HG03066 (cell line): ENCODE data around the gene HOMER1.
"Not testable (repeated sequence)": the region's sequence is repeated elsewhere in the genome, so short reads cannot be mapped to it uniquely, and the experiment has no call there.

Experiments used
- ATAC-seq: cut with Tn5 transposase; IDR thresholded peaks from one replicate; pipeline ENCODE4 v1.9.1; 2021; ENCODE audit warnings: low read depth; ENCODE audit not compliant: unreplicated experiment

The HOMER1 gene

GRCh38 chr5:79423296-79423695, 90.6 kb downstream of the HOMER1 start:
- ATAC-seq = no peak

- no peak for ATAC-seq
Measured at GRCh38 chr5:79420248-79420647, 93.7 kb downstream of the HOMER1 start.

- no peak for ATAC-seq
Measured at GRCh38 chr5:79418276-79418675, 95.7 kb downstream of the HOMER1 start.

DNA sequence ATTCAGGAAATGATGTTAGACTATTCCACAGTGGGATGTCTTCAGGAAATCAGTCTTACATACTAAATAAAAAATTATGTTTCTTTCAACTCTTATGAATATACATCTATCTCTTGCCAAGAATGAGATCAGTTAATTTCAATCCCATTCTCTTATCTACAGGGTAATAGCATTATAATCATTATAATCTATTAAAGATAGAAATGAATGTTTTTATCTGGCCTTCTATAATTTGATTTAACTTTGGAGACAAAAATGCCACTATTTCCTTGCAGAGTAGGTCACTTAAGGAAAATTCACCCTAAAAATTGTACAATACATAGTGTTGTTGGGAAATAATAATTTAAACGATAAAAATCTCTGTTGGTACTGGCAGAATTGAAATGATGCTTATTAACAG, 96.4 kb downstream of the HOMER1 start:
- ATAC-seq = no peak

DNA sequence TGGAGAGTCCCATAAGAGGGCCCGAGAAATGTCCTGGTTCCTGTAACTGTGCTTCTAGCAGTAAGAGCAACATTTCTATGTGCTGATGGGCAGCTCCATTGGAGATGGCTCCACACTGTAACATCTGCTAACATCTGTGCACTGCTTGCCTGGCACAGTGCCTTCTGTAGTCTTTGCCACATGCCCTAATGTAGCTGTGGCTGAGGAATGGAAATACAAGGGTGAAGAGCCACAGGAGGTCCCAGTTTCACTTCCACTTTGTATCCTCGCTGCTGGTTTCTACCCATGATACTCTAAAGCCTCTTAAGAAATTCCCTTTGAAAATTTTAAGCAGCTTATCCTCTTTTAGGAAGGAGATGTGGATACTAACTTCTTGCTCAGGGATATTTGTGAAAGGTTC, 97.4 kb downstream of the HOMER1 start:
- peak; percentile 82 for ATAC-seq

- no peak for ATAC-seq
Measured at GRCh38 chr5:79413112-79413511, 100.8 kb downstream of the HOMER1 start.

DNA sequence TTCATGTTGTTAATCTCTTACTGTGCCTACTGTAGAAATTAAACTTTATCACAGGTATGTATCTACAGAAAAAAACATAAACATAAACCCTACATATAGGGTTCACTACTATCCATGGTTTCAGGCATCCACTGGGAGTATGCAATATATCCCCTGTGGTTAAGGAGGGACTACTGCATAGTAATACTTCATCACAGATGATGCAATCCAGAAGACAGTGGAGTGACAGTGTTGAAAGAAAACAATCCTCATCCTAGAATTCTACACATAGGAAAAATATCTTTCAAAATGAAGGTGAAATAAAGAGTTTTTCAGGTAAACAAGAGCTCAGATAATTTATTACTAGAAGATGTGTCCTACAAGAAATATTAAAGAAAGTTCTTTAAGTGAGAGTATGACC, 105.9 kb downstream of the HOMER1 start:
- ATAC-seq = no peak

GRCh38 chr5:79407591-79407990, 106.3 kb downstream of the HOMER1 start:
- no peak for ATAC-seq

GRCh38 chr5:79401216-79401615, 112.7 kb downstream of the HOMER1 start:
- no peak for ATAC-seq

DNA sequence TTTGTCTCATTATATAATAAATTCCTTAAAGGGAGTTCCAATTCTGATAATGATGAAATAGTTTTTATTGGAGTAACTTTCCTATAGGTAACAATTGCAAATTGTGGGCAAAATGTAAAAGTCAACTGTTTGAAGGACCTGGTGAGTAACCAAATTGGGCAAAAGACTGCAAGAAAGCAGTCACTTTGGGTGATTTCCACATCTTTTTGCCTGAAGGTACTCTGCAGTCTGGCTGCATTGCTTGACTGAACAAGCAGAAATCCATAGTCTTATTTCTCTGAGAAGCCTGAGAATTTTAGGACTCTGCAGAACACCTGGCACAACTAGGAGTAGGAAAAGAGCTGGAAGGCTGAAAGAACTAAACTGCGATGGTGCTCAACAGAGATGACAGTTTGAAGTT, 114.9 kb downstream of the HOMER1 start:
- no peak for ATAC-seq

DNA sequence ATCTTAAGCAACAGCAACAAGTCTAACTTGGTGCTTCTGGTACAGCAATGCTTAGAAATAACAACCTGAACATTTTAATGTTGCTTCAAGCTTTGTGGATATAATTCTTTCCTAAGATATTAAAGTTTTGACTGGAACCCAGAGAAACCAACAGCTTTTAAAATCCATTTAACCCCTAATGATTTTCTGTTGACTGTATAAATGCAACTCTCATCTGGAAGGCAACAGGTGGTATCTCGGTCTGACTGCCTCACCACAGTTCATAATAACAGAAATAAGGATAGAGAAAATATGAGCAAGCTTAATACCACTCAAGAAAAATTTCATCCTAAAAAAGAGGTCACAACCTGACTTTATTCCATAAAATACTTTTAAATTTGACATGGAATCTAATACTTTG, 116.9 kb downstream of the HOMER1 start:
- ATAC-seq = no peak

- no peak for ATAC-seq
Measured at GRCh38 chr5:79396265-79396664, 117.7 kb downstream of the HOMER1 start.

- ATAC-seq = no peak
Measured at GRCh38 chr5:79395296-79395695, 118.6 kb downstream of the HOMER1 start.

DNA sequence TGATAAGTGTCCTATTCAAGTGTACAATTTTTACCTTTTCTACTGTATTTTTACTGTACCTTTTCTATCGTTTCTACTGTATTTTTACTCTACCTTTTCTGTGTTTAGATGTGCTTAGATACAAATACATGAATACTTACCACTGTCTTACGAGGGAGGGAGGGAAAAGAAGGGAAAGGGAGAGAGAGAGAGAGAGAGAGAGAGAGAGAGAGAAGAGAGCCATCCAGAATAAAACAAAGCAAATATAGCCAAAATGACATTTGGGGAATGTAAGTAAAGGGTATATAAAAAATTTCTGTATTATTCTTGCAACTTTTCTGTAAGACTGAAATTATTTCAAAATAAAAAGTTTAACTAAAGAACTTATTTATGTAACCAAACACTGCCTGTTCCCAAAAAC, 121.2 kb downstream of the HOMER1 start:
- no peak for ATAC-seq

DNA sequence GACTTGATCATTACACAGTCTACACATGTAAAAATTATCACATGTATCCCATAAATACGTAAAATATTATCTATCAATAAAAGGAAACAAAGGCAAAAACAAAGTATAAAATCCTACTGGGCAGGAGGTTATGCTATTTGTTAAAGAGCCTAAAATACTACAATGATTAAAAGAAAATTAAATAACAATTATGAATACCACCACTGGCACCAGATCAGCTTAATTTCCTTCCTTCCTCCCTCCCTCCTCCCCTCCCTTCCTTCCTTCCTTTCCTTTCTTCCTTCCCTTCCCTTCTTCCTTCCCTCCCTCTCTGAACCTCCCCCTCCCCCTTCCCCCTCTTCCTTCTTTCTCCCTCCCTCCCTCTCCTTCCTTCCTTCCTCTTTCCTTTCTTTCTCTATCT, 127.3 kb downstream of the HOMER1 start:
- ATAC-seq = no peak

DNA sequence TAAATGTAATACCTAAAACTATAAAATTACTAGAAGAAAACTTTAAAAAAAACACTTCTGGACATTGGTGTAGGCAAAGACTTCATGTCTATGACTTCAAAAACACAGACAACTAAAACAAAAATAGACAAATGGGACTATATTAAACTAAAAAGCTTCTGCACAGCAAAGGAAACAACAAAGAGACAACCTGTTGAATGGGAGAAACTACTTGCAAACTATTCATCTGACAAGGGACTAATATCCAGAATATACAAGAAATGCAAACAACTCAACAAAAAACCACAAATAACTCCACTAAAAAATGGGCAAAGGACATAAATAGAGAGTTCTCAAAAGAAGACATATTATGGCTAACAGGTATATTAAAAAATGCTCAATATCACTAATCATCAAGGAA, 128.8 kb downstream of the HOMER1 start:
- not testable (repeated sequence) for ATAC-seq

GRCh38 chr5:79378510-79379186, 135.3 kb downstream of the HOMER1 start:
- ATAC-seq = no peak

DNA sequence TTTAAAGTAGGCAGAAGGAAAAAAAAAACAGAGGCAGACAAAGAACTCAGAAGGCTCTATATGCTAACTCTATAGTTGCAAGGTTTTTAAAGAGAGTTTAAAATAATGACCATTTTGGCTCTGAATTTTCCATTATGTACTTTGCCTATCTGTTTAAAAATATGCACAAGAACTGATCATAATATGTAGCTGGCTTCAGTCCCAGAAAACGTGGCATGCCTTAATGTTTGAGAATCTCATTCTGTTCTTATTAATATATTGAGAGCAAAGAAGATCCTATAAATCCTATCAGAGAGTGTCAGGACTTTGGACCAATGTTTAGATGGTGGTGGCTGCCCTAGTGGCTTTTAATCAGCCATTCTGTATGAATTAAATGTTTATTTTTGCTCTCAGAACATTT, 156.5 kb downstream of the HOMER1 start:
- no peak for ATAC-seq

DNA sequence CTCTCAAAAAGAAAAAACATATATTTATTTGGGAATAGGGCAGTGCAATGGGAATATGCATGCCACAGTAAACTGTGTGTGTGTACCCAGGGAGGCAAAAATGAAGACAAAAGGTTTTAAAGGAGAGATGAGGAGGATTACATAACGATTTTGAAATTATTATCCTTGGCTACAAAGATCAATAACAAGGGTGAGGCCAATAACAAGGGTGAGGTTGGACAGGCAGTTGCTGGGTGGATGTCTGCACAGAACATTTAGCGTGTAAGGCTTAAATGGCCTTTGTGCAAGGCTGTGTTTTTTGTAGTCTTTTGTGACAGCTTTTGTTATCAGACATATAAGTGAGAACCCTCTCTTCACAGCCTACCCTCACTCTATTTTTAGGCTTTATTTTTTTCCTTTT, 164.1 kb downstream of the HOMER1 start:
- ATAC-seq = no peak

- ATAC-seq = no peak
Measured at GRCh38 chr5:79349047-79349446, 164.9 kb downstream of the HOMER1 start.

DNA sequence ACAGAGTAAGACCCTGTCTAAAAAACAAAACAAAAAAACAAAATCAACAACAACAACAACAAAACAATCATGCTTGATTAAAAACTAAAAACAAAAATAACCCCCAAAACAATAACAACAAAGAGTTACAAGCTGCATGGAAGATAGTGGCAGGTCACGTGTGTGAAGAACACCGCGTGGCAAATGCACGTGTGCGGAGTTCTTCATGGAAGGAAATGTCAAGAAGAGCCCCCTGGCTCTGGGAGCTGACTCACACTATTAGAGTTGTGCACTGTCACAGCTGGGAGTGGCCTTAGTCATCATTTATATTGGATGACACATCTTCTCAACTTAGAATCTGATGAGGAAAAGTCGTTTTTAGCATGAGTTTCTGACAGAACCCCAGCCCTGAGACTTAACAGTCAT, 167.5 kb downstream of the HOMER1 start:
- ATAC-seq = no peak

DNA sequence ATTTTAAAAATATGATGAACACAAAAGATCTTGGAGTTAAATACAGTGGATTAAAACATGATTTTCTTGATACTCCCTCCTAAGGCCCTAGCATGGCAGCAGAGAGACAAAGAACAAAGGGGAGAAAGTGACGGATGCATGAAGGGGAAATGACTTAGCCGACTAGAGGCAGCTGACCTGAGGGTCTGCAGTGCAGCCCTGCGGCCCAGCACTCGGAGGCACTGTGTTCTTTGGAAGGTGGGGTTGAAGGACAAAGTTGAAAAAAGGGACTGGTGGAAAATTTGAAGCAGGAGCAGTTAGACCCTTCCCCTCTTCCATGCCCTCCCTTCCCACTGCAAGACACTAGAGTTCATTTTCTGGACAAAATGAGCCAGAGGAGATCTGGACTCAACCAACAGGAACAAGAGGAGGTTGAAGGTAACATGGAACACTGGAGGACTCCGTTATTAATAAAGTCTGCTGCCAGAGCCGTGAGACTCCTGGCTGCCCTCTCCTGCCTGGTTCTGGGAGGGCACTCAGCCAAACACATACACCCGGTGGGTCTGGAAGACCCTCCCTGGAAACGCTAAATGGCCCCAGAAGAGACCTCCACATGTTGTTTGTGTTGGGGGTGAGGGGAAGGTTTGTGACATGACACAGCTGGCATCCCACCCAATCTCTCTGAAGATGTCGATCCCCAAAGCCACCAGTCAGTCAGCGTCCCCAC, 179.9 kb downstream of the HOMER1 start:
- ATAC-seq = no peak
